ENCODE results near the gene ERICH3.

DNA sequence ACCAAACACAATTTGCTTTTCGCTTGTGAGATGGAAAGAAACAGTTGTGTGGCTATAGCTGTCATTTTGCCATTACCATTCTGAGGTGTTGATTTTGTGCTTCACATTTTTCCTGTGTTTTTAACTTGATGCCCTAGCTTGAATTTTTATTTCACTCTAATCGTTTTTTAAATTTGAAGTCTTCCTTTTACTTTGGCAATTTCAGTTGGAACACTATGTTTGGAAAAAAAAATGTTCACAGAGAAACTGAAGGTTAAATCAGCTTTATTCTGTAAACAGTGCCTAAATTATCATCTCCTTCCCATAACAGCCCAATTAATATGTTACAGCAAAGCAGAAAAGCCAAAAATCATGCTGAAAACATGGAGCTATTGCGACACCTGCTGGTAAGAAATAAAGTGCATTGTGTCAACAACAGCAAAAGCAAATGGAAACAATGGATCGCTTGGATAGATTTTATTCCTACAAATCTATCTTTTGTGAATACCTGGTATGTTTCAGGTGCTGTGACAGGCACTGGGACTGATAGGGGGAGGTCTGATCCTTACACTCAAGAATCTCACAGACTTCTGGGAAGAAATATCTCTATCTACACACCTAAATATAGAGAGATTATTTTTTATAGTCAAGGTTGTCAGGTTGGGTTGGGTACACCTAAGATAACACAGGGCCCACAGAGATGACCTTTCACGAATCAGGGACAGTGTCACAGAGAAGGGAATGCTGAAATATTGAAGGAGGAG, 16.2 kb upstream of the ERICH3 start:
- TF ChIP-seq ZNF41 (CRISPR knock-in tag; conservative IDR thresholded peaks at IDR 0.05) (no peak), ZNF668 (CRISPR knock-in tag; IDR thresholded peaks at IDR 0.05) (no peak), SOX6 (IDR thresholded peaks at IDR 0.05) (no peak), ZNF184 (CRISPR knock-in tag; IDR thresholded peaks at IDR 0.05) (no peak), TSC22D4 (tag; IDR thresholded peaks at IDR 0.05) (no peak), CBFB (CRISPR knock-in tag; IDR thresholded peaks at IDR 0.05) (no peak), ZSCAN32 (CRISPR knock-in tag; IDR thresholded peaks at IDR 0.05) (no peak), NR2C1 (IDR thresholded peaks at IDR 0.05) (no peak), NR2C1 (tag; IDR thresholded peaks at IDR 0.05) (no peak), CCAR2 (IDR thresholded peaks at IDR 0.05; ENCODE audit: low read depth, low read length) (no peak), PRPF4 (IDR thresholded peaks at IDR 0.05; ENCODE audit: insufficient read depth, low read depth, low read length, poor library complexity, severe bottlenecking) (no peak), TCF7L2 (IDR thresholded peaks at IDR 0.05; ENCODE audit: low read depth, low read length) (no peak), CAMTA2 (CRISPR knock-in tag; conservative IDR thresholded peaks at IDR 0.05) (no peak)
- TF ChIP-seq, protein P1, sequence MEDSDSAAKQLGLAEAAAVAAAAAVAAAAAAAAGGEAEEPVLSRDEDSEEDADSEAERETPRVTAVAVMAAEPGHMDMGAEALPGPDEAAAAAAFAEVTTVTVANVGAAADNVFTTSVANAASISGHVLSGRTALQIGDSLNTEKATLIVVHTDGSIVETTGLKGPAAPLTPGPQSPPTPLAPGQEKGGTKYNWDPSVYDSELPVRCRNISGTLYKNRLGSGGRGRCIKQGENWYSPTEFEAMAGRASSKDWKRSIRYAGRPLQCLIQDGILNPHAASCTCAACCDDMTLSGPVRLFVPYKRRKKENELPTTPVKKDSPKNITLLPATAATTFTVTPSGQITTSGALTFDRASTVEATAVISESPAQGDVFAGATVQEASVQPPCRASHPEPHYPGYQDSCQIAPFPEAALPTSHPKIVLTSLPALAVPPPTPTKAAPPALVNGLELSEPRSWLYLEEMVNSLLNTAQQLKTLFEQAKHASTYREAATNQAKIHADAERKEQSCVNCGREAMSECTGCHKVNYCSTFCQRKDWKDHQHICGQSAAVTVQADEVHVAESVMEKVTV (CRISPR knock-in tag; IDR thresholded peaks at IDR 0.05), result peak; percentile 66
